NCI-H146 (cell line): Measurements from ENCODE around the gene NMRAL1.

ENCODE experiments used
- DNase-seq: peaks from one replicate; lab custom pipeline; 2025; lab: John Stamatoyannopoulos, UW

The NMRAL1 gene

DNA sequence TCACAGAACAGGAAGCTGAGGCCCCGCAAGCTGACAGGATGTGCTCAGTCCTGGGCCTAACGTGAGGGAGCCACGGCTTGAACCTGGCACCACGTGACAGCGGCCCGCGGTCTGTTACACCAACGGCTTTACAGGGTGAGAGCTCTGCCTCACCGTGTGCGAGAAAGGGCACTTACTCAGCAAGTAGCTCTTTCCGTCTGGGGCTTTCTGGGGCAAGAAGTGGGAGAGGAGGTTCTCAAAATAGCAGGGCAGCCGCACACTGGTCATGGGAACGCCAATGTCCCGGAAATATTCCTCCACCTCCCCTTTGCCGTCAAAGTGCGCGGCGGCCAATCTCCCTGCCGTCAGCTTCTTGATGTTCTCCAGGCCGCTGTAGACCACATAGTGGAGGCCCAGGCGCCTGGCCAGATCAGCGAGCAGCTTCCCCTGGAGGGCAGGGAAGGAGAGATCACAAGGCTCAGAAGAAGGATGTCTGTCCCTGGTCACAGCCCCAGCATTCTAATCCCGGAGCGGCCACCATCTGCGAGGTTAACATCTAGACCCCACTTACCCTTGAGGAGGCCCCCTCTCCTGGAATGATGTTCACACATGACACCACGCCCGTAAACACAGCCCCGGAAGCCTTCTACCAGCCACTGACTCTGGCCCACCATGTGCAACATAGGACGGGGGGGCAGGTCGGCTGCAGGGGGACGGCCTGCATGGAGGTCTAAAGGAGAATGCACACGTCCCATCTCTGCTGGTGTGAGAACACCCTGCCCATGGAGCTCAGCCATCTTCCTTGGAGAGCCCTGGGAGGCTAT is 8.2 kb downstream of the NMRAL1 start:
- no peak for DNase-seq

DNA sequence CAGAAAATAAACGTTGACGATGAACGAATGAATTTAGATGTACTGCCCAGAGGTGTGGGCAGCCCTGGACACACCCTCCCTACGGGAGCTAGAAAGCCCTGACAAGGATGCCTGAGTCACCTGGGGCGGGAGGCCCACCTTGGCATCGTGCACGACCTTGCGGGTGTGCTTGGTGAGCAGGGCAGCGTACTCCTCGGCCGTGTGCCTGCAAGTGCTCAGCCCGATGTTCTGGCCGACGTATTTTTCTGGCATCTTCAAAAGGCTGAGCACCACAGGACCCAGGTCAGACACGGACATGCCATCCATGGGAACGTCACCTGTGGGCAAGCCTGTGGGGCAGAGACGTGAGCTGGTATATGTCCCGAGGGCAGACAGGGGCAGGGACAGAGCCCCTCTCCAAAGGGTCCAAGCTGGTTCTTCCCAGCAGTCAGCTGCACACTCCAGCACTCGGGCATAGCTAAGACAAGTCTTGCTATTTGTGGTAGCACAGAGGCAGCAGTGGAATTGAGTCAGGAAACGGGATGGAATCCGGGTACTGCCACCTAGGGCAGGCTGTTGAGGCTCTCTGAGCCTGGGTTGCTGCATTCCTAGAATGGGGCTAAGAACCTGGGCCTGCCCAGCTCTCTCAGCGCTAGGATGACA is 10.8 kb downstream of the NMRAL1 start:
- DNase-seq, result no peak

DNA sequence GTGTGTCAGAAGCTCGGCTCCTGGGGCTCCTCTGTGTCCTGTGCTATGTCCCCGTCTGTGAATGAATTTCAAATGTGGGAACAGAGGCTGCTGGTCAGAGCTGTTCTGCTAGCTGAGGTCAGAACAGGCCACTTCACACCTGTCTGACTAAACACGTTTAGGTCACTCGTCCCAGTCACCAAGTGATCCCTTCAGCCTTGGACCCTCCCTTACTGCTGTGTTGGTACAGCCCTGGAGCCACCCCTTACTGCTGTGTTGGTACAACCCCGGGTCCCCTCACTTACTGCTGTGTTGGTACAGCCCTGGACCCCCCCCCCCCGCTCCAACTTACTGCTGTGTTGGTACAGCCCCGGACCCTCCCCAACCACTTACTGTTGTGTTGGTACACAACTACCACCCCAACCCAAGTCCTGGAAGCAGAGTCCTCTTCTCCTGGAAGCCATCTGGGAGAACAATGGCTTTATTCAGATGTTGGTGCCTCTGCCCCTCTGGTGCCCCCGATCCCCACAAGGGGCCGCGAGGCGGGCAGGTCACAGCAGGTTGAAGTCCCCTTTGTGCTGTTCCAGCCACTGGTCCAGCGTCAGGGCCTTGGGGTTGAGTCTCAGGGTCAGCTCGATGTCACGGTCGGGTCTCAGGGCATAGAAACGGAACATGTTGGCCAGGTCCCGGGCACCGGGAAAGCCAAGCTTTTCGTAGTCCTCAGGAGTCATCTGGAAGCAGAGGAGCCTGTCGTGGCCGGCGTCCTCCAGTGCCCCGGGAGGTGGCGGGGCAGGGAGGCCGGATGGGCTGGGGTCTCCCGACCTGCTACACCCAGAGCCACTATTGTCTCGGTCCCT is 13.0 kb downstream of the NMRAL1 start:
- no peak for DNase-seq

DNA sequence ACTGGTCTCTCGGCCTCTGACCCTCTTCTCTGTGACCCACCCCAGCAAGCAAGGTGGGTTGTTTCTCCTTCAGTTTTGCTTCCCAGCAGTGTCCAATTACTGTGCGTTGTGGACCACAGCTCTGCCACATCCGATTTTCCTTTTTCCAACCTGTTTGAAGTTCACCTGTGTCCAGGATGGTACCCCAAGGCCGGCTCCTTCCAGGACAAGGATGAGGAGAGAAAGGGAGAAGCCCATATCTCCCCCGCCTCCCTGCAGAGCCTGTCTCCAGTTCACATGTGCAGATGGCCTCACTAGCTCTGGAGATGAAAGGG is 13.5 kb downstream of the NMRAL1 start:
- no peak for DNase-seq

DNA sequence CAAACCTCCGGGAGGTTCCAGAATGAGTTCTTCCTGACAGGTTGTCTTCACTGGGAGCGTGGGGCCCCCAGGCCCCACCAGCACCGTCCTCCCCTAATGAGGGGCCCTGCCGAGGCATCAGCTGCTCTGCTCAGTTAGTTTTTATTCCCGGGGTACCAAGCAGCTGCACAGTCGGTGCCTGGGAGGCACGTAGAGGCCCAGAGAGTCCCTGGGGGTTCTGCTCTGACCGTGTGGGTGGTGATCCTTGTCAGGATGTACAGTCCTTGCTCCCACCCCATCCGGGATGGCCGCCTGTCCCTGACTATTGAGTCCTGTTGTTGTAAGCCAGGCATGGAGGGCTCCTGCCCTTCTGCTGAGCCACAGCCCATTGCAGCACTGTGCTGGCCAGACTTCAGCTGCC is 18.5 kb downstream of the NMRAL1 start:
- DNase-seq, result no peak

DNA sequence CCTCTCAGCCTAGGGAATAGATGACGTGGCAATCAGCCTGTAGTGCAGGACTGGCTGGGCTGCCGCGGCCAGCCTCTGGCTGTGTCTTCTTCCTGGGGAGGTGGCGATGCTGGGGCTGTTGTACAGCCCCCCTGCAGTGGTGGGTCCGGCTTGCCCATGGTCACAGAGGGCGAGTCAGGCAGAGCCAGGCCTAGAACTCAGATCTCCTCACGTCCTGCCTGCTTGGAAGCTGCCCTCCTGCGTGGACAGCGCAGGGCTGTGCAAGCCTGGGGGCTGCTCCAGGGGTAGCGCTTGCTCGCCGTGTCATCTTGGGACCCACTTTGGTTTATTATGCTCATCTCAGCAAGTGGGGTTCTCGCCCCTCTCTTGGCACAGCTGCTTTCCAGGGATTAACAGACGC is 19.3 kb downstream of the NMRAL1 start:
- no peak for DNase-seq

DNA sequence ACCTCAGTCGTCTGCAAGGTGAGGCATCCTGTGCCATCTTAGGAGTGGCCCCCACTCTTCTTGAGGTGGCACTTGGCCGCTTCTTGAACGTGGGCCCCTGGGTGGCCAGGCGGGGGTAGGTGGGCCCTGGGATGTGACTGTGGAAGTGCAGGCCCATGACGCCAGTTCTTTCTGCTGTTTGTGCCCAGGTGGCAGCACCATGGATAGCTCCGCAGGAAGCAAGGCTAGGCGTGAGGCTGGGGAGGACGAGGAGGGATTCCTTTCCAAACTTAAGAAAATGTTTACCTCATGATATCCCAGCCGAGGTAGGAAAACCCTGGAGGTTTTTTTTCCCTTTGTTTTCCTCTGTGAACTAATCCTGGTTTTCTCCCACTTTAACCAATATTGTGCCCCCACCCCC is 19.8 kb downstream of the NMRAL1 start:
- no peak for DNase-seq

DNA sequence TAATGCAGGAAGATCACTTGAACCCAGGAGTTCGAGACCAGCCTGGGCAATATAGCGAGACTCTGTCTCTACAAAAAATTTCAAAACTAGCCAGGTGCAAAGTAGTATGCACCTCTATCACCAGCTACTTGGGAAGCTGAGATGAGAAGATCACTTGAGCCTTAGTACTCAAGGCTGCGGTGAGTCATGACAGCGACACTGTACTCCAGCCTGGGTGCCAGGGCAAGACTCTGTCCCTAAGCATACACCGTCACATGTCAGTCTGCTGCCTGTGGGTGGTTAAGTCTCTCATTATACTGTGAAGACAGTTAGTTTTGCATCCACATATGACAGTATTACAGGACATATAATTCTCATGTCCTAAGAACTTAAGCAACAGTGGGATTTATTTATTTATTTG is 21.8 kb downstream of the NMRAL1 start:
- no peak for DNase-seq

DNA sequence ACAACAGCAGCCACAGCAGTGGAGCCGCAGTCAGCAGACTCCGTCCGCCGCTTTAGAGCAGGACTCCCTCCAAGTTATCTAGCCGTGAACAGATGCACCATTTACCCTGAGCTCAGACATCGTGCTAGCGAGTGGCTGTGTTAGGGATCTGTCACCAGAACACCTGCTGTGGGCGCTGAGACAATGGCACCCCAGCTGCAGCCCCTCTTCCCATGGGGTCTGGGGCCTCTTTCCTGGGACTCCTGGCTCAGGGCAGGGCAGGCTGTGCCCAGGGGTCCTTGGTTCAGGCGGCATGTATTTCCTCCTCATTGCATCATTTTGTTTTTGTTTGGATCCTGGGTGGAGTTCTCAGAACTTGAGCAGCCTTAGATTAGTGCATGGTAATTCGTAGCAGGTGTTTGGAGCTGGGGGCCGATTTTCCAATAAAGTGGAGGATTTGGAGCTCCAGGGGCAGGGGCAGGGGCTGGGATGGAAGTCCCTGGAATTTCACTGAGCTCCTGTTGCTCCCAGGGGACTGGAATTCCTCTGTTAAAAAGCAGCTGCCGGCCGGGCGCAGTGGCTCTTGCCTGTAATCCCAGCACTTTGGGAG is 23.4 kb downstream of the NMRAL1 start:
- DNase-seq, result no peak

DNA sequence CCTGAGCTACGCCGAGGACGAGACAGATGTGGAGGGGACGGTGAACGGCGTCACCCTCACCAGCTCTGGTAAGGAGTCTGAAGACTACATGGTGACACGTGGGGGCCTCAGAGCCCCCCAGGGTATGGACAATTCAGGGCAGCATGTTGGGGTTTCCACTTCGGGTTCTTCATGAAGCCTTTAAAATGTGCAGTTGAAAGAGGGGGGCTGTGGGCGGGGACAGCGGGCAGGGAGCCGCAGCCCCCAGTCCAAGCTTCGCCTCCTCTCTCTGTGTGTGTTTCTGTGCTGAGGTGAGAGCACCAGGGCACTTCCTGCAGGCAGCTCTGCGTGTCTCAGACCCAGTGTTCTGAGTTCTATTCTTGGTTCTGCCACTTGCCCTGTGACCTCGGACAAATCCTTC is 24.0 kb downstream of the NMRAL1 start:
- no peak for DNase-seq

DNA sequence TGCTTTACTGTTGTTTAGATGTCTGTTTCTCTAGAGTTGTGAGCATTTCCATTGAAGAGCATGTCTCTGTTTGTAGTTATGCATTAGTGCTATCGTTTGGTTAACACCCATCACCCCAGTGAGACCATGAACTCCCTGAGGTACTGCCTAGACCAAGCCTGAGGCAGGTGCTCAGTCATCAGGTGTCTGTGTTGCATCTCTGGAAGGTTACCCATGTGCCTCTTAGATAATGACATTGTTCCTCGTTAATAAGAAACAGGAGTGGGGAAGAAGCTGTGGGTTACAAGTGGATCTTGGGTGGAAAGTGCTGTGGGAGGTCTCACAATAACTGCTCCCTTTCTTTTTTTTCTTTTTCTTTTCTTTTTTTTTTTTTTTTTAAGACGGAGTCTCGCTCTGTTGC is 30.4 kb downstream of the NMRAL1 start:
- no peak for DNase-seq

DNA sequence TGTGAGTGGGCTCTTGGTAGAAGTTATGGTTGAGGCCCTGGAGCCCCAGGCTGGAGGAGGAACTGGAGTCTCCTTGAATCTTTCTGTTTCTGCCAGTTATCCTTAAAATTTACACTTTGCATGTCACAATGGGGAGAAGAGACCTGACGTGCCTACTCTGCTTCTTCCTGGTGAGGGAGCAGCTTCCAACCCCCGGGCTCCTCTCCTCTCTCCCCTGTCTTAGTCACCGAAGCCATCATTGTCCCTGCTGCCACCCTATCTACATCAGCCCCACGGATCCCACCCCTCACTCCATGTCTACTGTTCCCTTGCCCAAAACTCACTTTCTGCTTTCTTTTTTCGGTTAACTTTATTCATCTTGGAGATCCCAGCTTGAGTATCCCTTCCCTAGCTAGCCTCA is 31.2 kb downstream of the NMRAL1 start:
- DNase-seq, result no peak

DNA sequence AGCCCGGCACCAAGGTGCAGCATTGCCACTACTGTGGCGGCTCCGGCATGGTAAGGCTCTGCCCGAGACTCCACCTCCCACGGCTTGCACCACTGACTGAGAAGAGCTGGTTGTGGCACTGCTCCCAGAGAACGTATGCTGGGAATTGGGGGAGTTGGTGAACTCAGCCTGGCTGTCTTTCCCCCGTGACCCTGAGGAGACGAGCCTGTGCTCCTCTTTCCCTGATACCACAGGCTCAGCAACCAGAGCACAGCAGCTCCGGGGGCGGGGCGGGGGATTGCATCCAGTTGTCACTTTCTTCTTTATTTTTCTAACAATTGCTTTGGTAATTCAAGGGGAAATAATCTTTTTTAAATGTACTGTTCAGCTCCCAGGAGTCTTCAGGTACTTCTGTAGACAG is 32.1 kb downstream of the NMRAL1 start:
- no peak for DNase-seq

DNA sequence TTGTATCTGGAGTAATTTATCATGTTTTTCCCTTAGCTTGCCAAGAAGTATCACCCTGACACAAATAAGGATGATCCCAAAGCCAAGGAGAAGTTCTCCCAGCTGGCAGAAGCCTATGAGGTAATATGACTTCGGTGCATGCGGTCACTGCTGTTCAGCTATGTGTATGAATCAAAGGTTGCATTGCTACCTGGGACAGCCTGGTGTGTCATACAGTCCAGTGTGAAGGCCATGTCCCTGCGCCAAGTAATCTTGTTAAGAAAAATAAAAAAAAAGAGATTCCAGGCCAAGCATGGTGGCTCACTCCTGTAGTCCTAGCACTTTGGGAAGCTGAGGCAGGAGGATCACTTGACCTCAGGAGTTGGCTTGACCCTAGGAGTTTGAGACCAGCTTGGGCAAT is 37.1 kb downstream of the NMRAL1 start:
- DNase-seq, result no peak

DNA sequence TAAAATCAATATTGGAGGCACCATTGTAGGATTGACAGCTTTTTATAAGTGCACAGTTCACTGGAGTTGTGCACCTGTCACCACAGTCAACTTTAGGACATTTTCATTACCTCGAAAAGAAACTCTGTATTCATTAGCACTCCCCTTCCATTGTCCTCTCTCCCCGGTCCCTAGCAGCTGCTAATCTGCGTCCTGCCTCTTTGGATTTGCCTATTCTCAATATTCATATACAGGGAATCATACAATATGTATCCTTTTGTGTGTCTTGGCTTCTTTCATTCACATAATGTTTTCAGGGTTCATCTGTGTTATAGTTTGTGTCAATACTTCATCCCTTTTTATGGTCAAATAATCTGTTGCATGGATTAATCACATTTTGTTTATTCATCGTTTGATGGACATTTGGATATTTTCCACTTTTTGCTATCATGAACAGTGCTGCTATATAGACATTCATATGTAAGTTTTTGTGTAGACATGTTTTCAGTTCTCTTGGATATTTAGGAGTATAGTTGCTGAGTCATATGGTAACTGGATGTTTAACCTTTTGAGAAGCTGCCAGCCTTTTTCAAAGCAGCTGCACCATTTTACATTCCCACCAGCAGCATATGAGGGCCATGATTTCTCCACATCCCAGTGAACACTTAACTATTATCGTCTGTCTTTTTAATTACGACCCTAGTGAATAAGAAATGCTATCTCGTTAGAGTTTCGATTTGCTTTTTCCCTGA is 38.9 kb downstream of the NMRAL1 start:
- no peak for DNase-seq

DNA sequence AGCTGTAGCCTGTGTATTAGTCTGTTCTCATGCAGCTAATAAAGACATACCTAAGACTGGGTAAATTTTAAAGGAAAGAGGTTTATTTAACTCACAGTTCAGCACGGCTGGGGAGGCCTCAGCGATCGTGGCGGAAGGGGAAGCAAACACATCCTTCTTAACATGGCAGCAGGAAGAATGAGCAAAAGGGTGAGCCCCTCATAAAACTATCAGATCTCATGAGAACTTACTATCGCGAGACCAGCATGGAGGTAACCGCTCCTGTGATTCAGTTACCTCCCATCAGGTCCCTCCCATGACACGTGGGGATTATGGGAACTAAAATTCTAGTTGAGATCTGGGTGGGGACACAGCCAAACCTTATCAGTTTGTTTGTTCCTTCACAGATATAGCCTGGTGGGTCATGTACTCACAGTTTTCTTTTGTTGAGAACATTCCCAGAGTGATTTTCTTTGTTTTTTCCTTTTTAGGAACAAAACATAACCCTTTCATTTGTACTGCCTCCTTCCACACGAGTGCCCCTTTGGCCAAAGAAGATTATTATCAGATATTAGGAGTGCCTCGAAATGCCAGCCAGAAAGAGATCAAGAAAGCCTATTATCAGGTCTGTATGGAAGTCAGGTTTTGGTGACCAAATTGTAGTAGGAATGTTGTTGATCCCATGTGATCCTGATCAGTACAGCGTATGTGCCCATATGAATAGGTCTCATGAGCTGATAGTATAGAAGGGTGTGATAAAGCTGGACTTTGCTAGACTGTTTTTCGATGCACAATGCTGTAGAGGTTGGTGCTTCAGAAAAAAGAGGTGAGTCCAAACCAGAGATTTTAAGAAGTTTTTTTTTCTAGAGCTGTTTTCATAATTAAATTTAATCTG is 40.3 kb downstream of the NMRAL1 start:
- no peak for DNase-seq

DNA sequence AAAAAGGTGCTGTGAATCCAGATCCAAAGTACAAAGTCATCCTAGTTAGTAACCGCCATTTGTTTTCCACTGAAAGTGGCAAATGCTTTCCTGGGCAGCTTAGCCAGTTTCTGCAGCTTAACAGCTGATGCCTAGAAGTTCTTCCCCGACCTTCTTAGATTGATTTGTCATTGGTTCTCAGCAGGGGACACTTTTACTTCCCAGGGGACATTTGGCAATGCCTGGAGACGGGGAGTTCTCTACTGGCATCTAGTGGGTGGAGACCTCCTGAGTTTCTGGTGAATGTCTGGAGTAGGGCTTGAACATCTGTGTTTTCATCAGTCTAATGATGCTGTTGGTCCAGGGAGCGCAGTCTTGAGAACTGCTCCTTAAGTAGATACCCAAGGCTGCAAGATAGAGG is 41.2 kb downstream of the NMRAL1 start:
- no peak for DNase-seq

DNA sequence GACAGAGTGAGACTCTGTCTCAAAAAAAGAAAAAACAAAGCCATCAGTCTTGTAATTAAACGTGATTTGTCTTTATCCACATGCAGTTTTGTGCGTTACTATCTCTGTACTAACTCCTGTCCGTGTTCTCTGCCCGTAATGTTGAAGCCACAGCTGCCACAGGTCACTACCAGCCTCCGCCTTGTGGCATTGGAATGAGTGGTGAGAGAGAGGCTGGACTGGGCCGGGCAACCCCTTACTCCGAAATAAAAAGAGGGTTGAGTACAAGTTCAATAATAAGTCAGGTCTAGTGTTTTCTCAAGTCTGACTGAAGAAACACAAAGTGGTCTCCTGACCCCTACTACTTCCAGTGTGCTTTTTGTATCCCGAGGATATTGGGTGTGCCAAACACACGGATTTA is 43.4 kb downstream of the NMRAL1 start:
- DNase-seq, result no peak

DNA sequence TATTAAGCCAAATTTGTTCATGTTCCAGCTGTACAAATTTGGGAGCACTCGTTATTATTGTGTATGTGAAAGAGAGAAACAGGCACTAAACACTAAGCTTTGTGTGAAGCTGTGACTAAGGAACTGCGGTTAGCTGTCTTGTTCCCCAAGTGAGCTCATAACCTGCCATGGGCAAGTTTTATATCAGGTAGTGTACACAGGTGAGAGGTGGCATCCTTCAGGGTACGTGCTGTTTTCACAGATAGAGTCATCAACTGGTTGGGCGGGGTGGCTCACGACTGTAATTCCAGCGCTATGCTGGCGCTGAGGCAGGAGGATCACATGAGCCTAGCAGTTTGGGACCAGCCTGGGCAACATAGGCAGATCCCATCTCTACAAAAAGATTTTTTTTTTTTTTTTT is 45.9 kb downstream of the NMRAL1 start:
- no peak for DNase-seq

DNA sequence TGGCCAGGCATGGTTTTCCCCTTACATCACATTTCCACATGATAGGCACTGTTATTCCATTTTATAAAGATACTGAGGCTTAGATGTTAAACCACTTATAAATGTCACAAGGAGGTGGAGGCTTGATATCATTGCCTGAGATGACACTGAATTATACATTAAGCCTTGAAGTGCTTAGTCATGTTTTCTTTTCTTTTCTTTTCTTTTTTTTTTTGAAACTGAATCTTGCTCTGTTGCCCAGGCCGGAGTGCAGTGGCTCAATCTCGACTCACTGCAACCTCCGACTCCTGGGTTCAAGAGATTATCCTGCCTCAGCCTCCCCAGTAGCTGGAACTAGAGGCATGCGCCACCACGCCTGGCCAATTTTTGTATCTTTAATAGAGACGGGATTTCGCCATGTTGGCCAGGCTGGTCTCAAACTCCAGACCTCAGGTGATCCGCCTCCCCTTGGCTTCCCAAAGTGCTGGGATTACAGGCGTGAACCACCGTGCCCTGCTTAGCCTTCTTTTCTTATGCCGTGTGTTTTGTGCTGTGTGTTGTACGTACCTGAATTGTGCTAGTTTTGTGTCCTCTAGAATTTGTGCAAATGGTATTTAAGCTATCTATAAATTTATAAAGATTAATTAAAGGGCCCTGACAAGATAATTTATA is 47.6 kb downstream of the NMRAL1 start:
- no peak for DNase-seq
